ENCODE measurements around the gene NTN3. TPM values are rescaled to one million over a fixed set of nuclear protein-coding genes. Genes with fewer than 3 reads are reported as not detected.

Gene NTN3
- total and polyA plus RNA-seq, 2 of the 8 experiments (the other 6 are each of a cell fraction or from before 2014, with no cell fraction given): 0.30 to 0.34 TPM

GRCh38 chr16:2464333-2464732, 6.8 kb upstream of the NTN3 start:
- WGBS, 2 experiments (ENCODE audit: extremely low coverage in 1 of 2, insufficient coverage in 1 of 2, insufficient read length in 1 of 2, insufficient replicate concordance in 2 of 2, low coverage in 1 of 2, low lambda C conversion rate in 2 of 2, missing lambda C conversion rate in 1 of 2): 99% methylated on average over 10 of the region's 12 CpGs; no CpG with 5 or more reads in 1 of the 2 experiments
- H2AK5ac ChIP-seq (ENCODE audit: low read depth, low read length): no peak overlapping the region

More at GRCh38 chr16:2464333-2464732, 6.8 kb upstream of the NTN3 start:
- Histone ChIP-seq H3K27me3 (replicated peaks in 1 of 4; ENCODE audit: control insufficient read depth in 3 of 4, extremely low read depth in 1 of 4, insufficient read depth in 3 of 4, low read length in 3 of 4) (peaks cover 0 to 12% (median 9%) of the 10 kb centered on the region in 4 experiments; a peak in 5 of 7 replicates), H4K8ac (ENCODE audit: extremely low read depth, insufficient read depth, low read length) (no peak overlapping the region), H3K27ac (ENCODE audit: low read depth, low read length) (no peak overlapping the region), H3K9ac (replicated peaks in 1 of 4; ENCODE audit: extremely low read depth in 1 of 4, low read depth in 3 of 4, low read length in 3 of 4) (no peak overlapping the region), H4K20me1 (replicated peaks in 1 of 2; ENCODE audit: control insufficient read depth in 1 of 2, insufficient read depth in 2 of 2, low read length in 2 of 2) (peaks cover 2 to 7% of the 10 kb centered on the region in 2 experiments), H3K14ac (ENCODE audit: insufficient read length) (no peak overlapping the region), H3K4ac (replicated peaks; ENCODE audit: insufficient read length, low read depth, low read length) (no peak overlapping the region), H4K5ac (ENCODE audit: insufficient read length, low read depth, low read length) (no peak overlapping the region), H2BK20ac (ENCODE audit: low read length) (no peak overlapping the region), H2BK5ac (ENCODE audit: low read depth, low read length) (no peak overlapping the region), H3K79me2 (ENCODE audit: control insufficient read depth in 1 of 2, insufficient read depth in 2 of 2, low read length in 2 of 2) (peaks cover 0 to 6% of the 10 kb centered on the region in 2 experiments; a peak in 2 of 4 replicates), H3K56ac (replicated peaks; ENCODE audit: insufficient read length, low read depth, low read length) (no peak overlapping the region), H3K4me2 (ENCODE audit: insufficient read depth in 1 of 2, low read depth in 2 of 2, low read length in 2 of 2) (no peak overlapping the region), H3K36me3 (ENCODE audit: control insufficient read depth in 2 of 4, insufficient read depth in 4 of 4, low read length in 3 of 4) (peaks cover 0 to 16% (median 8%) of the 10 kb centered on the region in 4 experiments; a peak in 4 of 8 replicates), H3K79me1 (ENCODE audit: low read depth, low read length) (peaks cover 10% of the 10 kb centered on the region), H3K4me3 (ENCODE audit: extremely low read depth in 1 of 4, insufficient read depth in 2 of 4, low read depth in 3 of 4, low read length in 4 of 4) (no peak overlapping the region), H2AFZ (ENCODE audit: low read length) (no peak overlapping the region), H2BK120ac (replicated peaks; ENCODE audit: low read depth, low read length) (no peak overlapping the region), H4K91ac (replicated peaks; ENCODE audit: insufficient read length, low read length) (no peak overlapping the region), H3K23me2 (ENCODE audit: low read depth, low read length) (peaks cover 22% of the 10 kb centered on the region; the same call in 1 of the 2 replicates), H2BK15ac (ENCODE audit: low read length) (no peak overlapping the region), H3K4me1 (replicated peaks in 1 of 4; ENCODE audit: control insufficient read depth in 3 of 4, insufficient read depth in 4 of 4, low read length in 3 of 4) (peaks cover 0 to 25% (median 22%) of the 10 kb centered on the region in 4 experiments; a peak in 6 of 7 replicates), H3K23ac (ENCODE audit: insufficient read length) (no peak overlapping the region), H2BK12ac (ENCODE audit: low read depth, low read length) (no peak overlapping the region), H3K18ac (ENCODE audit: extremely low read depth, low read length) (no peak overlapping the region), H3K9me3 (ENCODE audit: insufficient read depth in 2 of 2, low read depth in 1 of 2, low read length in 1 of 2) (no peaks in the 10 kb centered on the region)
- TF ChIP-seq EP300 (IDR thresholded peaks at IDR 0.05; ENCODE audit: borderline replicate concordance in 1 of 2, low read depth in 2 of 2, low read length in 2 of 2) (no peak), RXRA (IDR thresholded peaks at IDR 0.05; ENCODE audit: insufficient read depth, low read depth, low read length) (no peak), SP1 (IDR thresholded peaks at IDR 0.05; ENCODE audit: low read depth, low read length) (no peak), BCL11A (IDR thresholded peaks at IDR 0.05; ENCODE audit: low read depth in 2 of 2, low read length in 2 of 2) (no peak)
- POLR2A ChIA-PET (ENCODE audit: partially characterized antibody): interaction anchor here (0.7 kb wide), 1 partner anchor 236 kb away, joined by 3 read pairs; no protein-coding TSS in a partner anchor
- DNase-seq (ENCODE audit: low read depth in 1 of 2, low spot score in 2 of 2) (no peak), FAIRE-seq (no peak)
- CTCF ChIA-PET (ENCODE audit: partially characterized antibody): interaction anchor here (0.6 to 3.1 kb wide), 3 partner anchors 11 to 37 kb away, joined by 3 to 18 read pairs (median 3); no protein-coding TSS in a partner anchor
